ENCODE measurements around the gene BTBD6.

The BTBD6 gene

DNA sequence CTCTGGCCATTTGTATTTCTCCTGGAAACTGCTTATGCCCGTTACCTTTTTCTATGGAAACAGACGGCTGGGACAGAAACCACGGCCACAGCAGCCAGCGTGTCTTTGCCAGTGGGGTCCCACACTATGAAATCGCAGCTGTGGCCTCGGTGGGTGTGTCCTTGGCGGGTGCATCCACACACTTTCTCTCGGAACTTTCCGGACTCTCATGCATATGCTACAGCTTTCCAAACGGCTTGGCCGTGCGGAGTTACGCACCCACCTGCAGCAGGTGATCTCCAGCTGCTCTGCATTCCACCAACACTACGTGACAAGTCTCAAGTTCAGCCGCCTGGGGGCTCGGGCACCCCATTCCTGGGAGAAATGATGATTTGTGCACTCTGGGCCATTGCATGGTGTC is 1.3 kb upstream of the BTBD6 start:
- no peak for DNase-seq (ENCODE audit: low spot score)
- in situ Hi-C loops (cut with MboI; ENCODE audit: low sequenced_read_pairs, unreplicated experiment): no loop called here
- TF ChIP-seq, protein P1, sequence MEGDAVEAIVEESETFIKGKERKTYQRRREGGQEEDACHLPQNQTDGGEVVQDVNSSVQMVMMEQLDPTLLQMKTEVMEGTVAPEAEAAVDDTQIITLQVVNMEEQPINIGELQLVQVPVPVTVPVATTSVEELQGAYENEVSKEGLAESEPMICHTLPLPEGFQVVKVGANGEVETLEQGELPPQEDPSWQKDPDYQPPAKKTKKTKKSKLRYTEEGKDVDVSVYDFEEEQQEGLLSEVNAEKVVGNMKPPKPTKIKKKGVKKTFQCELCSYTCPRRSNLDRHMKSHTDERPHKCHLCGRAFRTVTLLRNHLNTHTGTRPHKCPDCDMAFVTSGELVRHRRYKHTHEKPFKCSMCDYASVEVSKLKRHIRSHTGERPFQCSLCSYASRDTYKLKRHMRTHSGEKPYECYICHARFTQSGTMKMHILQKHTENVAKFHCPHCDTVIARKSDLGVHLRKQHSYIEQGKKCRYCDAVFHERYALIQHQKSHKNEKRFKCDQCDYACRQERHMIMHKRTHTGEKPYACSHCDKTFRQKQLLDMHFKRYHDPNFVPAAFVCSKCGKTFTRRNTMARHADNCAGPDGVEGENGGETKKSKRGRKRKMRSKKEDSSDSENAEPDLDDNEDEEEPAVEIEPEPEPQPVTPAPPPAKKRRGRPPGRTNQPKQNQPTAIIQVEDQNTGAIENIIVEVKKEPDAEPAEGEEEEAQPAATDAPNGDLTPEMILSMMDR (IDR thresholded peaks at IDR 0.05; ENCODE audit: borderline replicate concordance, control extremely low read depth, extremely low read depth, insufficient read depth, missing control alignments): no peak

DNA sequence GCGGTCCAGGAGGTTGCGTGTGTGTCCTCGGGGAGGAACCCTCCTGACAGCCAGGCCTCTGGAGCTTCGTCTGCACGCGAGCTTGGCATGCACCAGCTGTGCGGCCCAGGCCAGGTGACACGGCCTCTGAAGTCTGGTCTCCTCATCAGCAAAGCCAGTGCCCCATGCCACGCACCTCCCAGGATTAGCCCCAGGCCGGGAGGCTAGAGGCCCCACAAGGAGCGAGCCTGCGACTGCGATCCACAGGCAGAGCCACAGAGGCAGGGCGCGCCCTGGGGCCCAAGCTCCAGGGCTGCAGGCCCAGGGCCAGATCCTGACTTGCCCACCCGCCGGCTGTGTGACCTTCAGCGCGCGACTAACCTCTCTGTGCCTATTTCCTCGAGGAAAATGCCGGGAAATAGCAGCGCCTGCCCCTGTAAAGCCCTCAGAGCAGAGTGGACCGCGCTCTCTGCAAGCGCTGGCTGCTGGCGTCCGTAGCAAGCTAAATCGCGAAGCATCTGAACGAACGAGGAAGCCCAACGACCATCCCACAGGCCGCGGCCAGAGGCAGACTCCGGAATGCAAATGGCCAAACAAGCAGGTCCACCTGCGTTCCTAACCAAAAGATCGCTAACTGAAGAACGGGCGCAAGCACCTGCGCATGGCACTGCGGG is 492 bp upstream of the BTBD6 start:
- TF ChIP-seq, protein P1 (IDR thresholded peaks at IDR 0.05; ENCODE audit: borderline replicate concordance, control extremely low read depth, extremely low read depth, insufficient read depth, missing control alignments): no peak
- in situ Hi-C loops (cut with MboI; ENCODE audit: low sequenced_read_pairs, unreplicated experiment): no loop called here
- no peak for DNase-seq (ENCODE audit: low spot score)

DNA sequence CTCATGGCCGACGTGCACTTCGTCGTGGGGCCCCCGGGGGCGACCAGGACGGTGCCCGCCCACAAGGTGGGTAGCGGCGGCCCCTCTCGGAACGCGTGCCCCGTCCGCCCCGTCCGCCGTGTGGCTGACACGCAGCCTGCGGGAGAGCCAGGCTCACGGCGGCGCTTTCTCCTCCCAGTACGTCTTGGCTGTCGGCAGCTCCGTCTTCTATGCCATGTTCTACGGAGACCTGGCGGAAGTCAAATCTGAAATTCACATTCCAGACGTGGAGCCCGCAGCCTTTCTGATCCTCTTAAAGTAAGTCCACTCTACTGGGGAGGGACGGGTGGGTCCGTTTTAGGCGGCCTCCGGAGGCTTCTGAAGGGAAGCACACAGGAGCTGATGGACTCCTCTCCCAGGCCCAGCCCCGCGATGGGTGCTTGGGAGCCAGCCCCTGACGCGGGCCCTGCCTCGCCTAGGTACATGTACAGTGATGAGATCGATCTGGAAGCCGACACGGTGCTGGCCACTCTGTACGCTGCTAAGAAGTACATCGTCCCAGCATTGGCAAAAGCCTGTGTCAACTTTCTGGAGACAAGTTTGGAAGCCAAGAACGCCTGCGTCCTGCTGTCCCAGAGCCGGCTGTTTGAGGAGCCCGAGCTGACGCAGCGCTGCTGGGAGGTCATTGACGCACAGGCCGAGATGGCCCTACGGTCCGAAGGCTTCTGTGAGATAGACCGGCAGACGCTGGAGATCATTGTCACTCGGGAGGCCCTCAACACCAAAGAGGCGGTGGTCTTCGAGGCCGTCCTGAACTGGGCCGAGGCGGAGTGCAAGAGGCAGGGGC is 1.1 kb downstream of the BTBD6 start:
- TF ChIP-seq, protein P1 (IDR thresholded peaks at IDR 0.05; ENCODE audit: borderline replicate concordance, control extremely low read depth, extremely low read depth, insufficient read depth, missing control alignments): no peak
- DNase-seq (ENCODE audit: low spot score): no peak
- in situ Hi-C loops (cut with MboI; ENCODE audit: low sequenced_read_pairs, unreplicated experiment): no loop called here

- TF ChIP-seq, protein P1 (IDR thresholded peaks at IDR 0.05; ENCODE audit: borderline replicate concordance, control extremely low read depth, extremely low read depth, insufficient read depth, missing control alignments): no peak
- no peak for DNase-seq (ENCODE audit: low spot score)
- in situ Hi-C loops (cut with MboI; ENCODE audit: low sequenced_read_pairs, unreplicated experiment): no loop called here
These were observed 1.7 kb downstream of the BTBD6 start for GRCh38 chr14:105250008-105250366.

- TF ChIP-seq, protein P1 (IDR thresholded peaks at IDR 0.05; ENCODE audit: borderline replicate concordance, control extremely low read depth, extremely low read depth, insufficient read depth, missing control alignments): no peak
- in situ Hi-C loops (cut with MboI; ENCODE audit: low sequenced_read_pairs, unreplicated experiment): no loop called here
These were observed 2.7 kb downstream of the BTBD6 start for GRCh38 chr14:105250986-105251385.

GRCh38 chr14:105251920-105252319 is 3.6 kb downstream of the BTBD6 start:
- DNase-seq (ENCODE audit: low spot score): no peak
- TF ChIP-seq, protein P1 (IDR thresholded peaks at IDR 0.05; ENCODE audit: borderline replicate concordance, control extremely low read depth, extremely low read depth, insufficient read depth, missing control alignments): no peak
- in situ Hi-C loops (cut with MboI; ENCODE audit: low sequenced_read_pairs, unreplicated experiment): no loop called here

More at GRCh38 chr14:105250986-105251385, 2.7 kb downstream of the BTBD6 start:
- no peak for DNase-seq (ENCODE audit: low spot score)
